ENCODE data around the gene DMRTA1.
"Not testable (repeated sequence)": the region's sequence is repeated elsewhere in the genome, so short reads cannot be mapped to it uniquely, and the experiment has no call there.

The DMRTA1 gene

GRCh38 chr9:22457448-22457847 is 10.8 kb downstream of the DMRTA1 start:
- no peak for DNase-seq (ENCODE audit: low read depth, low spot score)

GRCh38 chr9:22463205-22463604 is 16.6 kb downstream of the DMRTA1 start:
- DNase-seq (ENCODE audit: low read depth, low spot score), result no peak

- no peak for DNase-seq (ENCODE audit: low read depth, low spot score)
These were observed 23.4 kb downstream of the DMRTA1 start for GRCh38 chr9:22469928-22470544.

GRCh38 chr9:22481566-22481965 is 34.9 kb downstream of the DMRTA1 start:
- no peak for DNase-seq (ENCODE audit: low read depth, low spot score)

GRCh38 chr9:22483528-22484070 is 37.0 kb downstream of the DMRTA1 start:
- DNase-seq (ENCODE audit: low read depth, low spot score), result no peak

- not testable (repeated sequence) for DNase-seq (ENCODE audit: low read depth, low spot score)
These were observed 49.6 kb downstream of the DMRTA1 start for GRCh38 chr9:22496197-22496596.

Data from activated naive CD8-positive, alpha-beta T cell treated with anti-CD3 and anti-CD28 coated beads, Interleukin-2, amount 50 U/mL, for 16 hours (primary cell).